Measurements from ENCODE around the gene MPZ. TPM values are rescaled to one million over a fixed set of nuclear protein-coding genes. Genes with fewer than 3 reads are reported as not detected.

Gene MPZ
- total and polyA plus RNA-seq, 9 of the 15 experiments (the other 6 are each of a cell fraction or from before 2014, with no cell fraction given), result 0.22 to 16.6 (median 10.9) TPM

- TF ChIP-seq REST (IDR thresholded peaks at IDR 0.05; ENCODE audit: borderline replicate concordance) (peak; percentile 60), REST (CRISPR knock-in tag; IDR thresholded peaks at IDR 0.05; ENCODE audit: low read depth) (no peak), TEAD4 (IDR thresholded peaks at IDR 0.05; ENCODE audit: low read length) (no peak), TEAD4 (CRISPR knock-in tag; IDR thresholded peaks at IDR 0.05; ENCODE audit: borderline replicate concordance) (0 out of 2 replicates have a peak, but pooled peaks have one; percentile 43), PHF20 (IDR thresholded peaks at IDR 0.05; ENCODE audit: partially characterized antibody) (peak; percentile 81), USF1 (CRISPR knock-in tag; IDR thresholded peaks at IDR 0.05) (peak; percentile 91), FOXP4 (CRISPR knock-in tag; IDR thresholded peaks at IDR 0.05; ENCODE audit: borderline replicate concordance) (no peak), IRF2 (CRISPR knock-in tag; IDR thresholded peaks at IDR 0.05) (no peak), SMAD4 (CRISPR knock-in tag; conservative IDR thresholded peaks at IDR 0.05) (0 out of 2 replicates have a peak, but pooled peaks have one; percentile 42), ARNT (IDR thresholded peaks at IDR 0.05) (peak; percentile 30 to 42; a peak in 1 of 4 replicates), GTF2E2 (tag; IDR thresholded peaks at IDR 0.05) (peak; percentile 47; the same call in 1 of the 2 replicates), FOXK2 (conservative IDR thresholded peaks at IDR 0.05 in 1 of 2, IDR thresholded peaks at IDR 0.05 in 1 of 2; ENCODE audit: low read depth in 2 of 2) (peak; percentile 61 to 74; a peak in 3 of 4 replicates), SAFB (IDR thresholded peaks at IDR 0.05; ENCODE audit: borderline replicate concordance, low read depth, low read length) (no peak), DPF2 (IDR thresholded peaks at IDR 0.05) (no peak), SOX6 (IDR thresholded peaks at IDR 0.05) (no peak)
Observed at GRCh38 chr1:161314201-161314981, 4.6 kb upstream of the MPZ start, which contains the start of gene SDHC (continued).
